Choroid plexus epithelial cell (primary cell): ENCODE data around the gene SH2D2A.

Experiments
- DNase-seq: peaks from one replicate; pipeline ENCODE4 v3.0.0-alpha.2; 2010; ENCODE audit warnings: low read depth
- H3K4me3 ChIP-seq: 2 replicates; pipeline ENCODE4 v1.5.1; 2011; ENCODE audit warnings: low read depth, mild to moderate bottlenecking, control low read depth, low read length, moderate library complexity
- CTCF ChIP-seq: conservative IDR thresholded peaks from 2 replicates; pipeline ENCODE4 v1.5.1; 2011; ENCODE audit warnings: low read depth, mild to moderate bottlenecking, control low read depth, inconsistent platforms, low read length, moderate library complexity

SH2D2A gene

GRCh38 chr1:156826630-156827029, 10.0 kb upstream of the SH2D2A start:
- peak; percentile 24 for DNase-seq
- no peak overlapping the region for H3K4me3 ChIP-seq
- TF ChIP-seq CTCF = no peak

DNA sequence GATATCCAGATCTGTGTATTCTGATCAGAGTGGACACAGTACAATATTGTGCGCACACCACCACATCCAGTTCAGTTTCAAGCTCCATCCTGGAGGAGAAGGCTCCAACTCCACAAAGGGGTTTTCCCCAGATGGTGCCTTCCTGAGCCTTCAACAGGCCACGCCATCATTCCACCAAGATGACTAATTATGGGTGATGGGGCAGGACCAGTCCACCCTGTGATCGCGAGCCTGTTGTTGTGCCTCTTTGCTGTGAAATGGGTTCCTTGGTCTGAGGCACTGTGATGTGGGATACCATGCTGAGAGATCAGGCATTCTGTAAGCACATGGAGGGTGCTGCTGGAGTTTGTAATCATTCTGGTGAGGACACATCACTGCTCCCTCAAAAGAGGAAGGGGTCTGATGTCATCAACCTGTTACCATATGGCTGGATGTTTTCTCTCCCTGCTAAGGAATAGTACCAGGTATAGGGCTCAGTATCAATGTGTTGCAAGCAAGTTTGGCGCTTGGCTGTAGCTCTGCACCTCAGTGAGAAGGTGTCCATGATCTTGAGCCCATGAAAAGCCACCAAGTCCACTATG, 6.7 kb upstream of the SH2D2A start:
- H3K4me3 ChIP-seq = no peak overlapping the region
- DNase-seq = no peak

DNA sequence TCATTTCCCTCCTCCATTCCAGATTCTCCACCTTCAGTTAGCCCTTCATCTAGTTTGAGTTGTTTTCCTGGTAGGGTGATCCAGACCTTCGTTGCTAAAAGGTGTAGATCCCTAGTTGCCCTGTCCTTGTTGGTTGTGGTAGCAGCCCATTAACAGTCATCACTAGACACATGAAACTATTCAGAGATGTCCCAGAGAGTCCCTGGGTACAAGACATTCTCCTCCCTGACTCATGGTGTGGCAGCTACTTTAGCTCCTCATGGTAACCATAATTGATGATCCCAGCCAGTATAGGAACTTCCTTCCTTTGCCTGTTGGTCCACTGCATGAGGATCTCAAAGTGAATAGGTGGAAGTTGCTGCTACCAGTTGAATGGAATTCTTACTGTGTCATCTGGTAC, 6.0 kb upstream of the SH2D2A start:
- no peak for DNase-seq

More for the DNA sequence above, 6.7 kb upstream of the SH2D2A start:
- no peak for TF ChIP-seq CTCF

DNA sequence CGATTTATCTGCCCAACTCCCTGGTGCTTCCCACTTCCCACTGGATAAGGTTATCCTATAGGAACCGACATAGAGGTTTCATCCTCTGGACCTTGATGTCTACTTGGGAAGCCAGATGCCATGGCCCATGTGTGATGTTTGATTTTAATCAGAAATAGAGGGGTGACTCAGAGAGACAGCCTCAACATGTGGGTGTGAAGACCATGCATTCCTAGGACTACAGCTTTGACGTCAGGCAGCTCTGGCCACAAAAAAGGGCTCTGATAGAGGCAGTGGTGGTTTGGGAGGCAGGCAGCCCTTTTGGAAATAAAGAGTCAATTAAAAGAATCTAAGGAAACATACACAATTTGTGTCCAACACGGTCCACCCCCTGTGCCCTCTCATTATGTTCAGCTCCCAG, 5.2 kb upstream of the SH2D2A start:
- no peak for TF ChIP-seq CTCF
- DNase-seq = peak; percentile 63
- H3K4me3 ChIP-seq = no peak overlapping the region

More for the DNA sequence above, 6.0 kb upstream of the SH2D2A start:
- H3K4me3 ChIP-seq = no peak overlapping the region
- TF ChIP-seq CTCF = no peak

DNA sequence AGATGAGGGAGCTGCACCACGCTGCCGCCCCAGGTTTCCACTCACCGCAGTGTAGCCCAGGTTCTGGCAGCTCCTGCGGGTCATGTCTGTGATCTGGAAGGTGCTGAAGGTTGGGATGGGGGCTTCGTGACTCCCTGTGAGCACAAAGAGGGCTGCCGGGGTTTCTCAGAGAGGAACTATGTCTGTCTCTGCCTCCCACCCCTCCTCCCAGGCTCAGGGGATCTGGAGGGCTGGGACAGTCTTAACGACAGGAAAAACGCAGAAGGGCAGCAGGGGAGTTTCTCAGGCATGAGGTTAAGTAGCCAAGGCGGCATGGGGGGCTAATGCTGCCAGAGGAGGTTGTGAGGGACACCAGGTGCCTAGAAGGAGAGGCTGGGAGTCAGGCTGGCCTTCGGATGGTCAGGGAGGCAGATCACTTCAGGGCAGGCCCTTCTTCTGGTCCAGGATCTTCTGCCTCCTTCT, 656 bp downstream of the SH2D2A start:
- TF ChIP-seq CTCF = no peak
- no peak for DNase-seq
- no peak overlapping the region for H3K4me3 ChIP-seq

GRCh38 chr1:156815307-156815826, 1.3 kb downstream of the SH2D2A start:
- TF ChIP-seq CTCF = peak; percentile 16
- peak; percentile 86 for DNase-seq
- no peak overlapping the region for H3K4me3 ChIP-seq
